DLD1 (cell line): ENCODE measurements around the gene SSR3.
"Not testable (repeated sequence)": the region's sequence is repeated elsewhere in the genome, so short reads cannot be mapped to it uniquely, and the experiment has no call there.

Experiments
- in situ Hi-C: cut with HindIII; loops from 2 replicates; pipeline ENCODE4 v1.10.0; 2017; ENCODE audit warnings: low sequenced_read_pairs

The SSR3 gene

DNA sequence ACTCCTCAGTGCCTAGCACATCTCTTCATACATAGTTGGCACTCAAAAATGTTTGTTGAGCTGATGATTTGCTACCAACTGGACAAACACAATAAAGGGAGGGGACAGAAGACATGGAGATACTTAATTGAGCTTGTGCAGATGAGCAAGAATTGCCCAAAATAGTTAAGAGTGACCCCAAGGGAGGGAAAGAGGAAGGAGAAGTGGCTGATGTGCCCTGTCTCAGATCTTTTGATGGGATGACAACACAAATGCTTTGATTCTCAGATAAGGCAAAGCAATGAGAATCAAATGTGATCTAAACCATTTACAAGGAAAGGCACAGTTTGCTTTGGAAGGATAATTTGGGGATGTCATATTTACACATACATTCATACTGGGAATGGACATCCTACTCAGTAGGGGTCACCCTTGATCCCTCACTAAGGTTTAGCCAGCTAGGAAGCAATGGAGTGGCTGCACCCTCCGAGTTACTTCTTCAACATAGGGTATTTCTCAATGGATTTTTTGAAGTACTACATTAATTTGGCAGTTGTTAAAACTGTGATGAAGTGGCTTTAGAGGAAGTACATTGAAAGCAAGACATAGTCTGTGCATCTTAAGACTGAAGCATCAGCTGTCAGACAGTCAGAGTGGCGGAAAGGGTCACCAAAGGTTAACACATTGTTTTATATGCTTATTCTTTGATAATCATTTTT is 21.9 kb upstream of the SSR3 start:
- in situ Hi-C loops = no loop called here

GRCh38 chr3:156576051-156576450 is 21.1 kb upstream of the SSR3 start:
- in situ Hi-C loops = no loop called here

GRCh38 chr3:156575641-156576040 is 20.7 kb upstream of the SSR3 start:
- in situ Hi-C loops = no loop called here

GRCh38 chr3:156569881-156570280 is 15.0 kb upstream of the SSR3 start:
- in situ Hi-C loops = not testable (repeated sequence)

DNA sequence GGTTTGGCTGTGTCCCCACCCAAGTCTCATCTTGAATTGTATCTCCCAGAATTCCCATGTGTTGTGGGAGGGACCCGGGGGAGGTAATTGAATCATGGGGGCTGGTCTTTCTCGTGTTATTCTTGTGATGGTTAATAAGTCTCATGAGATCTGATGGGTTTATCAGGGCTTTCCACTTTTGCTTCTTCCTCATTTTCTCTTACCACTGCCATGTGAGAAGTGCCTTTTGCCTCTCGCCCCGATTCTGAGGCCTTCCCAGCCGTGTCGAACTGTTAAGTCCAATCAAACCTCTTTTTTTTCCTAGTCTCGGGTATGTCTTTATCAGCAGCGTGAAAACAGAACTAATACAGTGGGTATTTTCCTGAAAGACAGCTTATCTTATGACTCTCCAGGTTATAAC is 14.1 kb upstream of the SSR3 start:
- in situ Hi-C loops = not testable (repeated sequence)

GRCh38 chr3:156563900-156564682 is 9.2 kb upstream of the SSR3 start:
- in situ Hi-C loops = no loop called here

- in situ Hi-C loops = not testable (repeated sequence)
These were observed 7.6 kb upstream of the SSR3 start for GRCh38 chr3:156562486-156562885.

DNA sequence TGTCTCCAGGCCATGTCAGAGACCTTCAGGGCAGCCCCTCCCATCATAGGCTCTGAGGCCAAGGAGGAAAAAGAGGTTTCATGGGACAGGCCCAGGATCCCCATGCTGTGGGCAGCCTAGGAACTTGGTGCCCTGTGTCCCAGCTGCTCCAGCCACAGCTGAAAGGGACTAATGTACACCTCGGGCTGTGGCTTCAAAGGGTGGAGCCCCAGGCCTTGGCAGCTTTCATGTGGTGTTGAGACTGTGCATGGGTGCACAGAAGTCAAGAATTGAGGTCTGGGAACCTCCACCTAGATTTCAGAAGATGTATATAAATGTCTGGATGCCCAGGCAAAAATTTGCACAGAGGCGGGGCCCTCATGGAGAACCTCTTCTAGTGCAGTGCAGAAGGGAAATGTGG is 6.6 kb upstream of the SSR3 start:
- in situ Hi-C loops = no loop called here

GRCh38 chr3:156559321-156559720 is 4.4 kb upstream of the SSR3 start:
- in situ Hi-C loops = no loop called here

DNA sequence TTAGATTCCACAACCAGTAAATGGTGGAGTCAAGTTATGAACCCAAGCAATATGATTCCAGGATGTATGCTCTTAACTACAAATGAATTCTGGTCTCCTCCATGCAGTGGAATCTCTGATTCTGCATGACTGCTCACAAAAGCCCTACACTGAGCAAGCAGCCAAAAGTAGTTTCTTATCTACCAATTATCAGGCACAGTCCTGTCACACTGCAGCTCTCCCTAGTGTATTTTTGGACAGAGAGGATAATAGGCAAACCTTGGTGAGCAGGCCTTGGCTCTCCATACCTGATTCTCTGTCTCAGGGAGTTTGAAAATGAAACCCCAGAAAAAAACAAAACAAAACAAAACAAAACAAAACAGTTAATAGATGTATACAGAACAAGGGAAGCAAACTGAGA is 3.5 kb upstream of the SSR3 start:
- in situ Hi-C loops = no loop called here

DNA sequence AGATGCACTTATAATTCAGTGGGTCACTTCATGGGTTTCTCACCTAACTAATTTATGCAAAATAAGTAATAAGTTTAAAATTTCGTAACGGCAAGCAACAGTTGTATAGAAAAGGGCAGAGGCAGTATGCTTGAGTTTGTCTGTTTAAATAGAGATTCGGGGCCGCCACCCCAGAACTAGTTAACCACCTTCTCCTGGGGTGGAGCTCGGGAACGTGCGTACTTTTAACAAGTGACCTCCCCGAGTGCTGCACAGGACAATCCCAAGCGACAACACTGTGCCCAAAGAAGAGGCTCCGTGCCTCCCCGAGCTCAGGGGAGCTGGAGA is 439 bp downstream of the SSR3 start:
- in situ Hi-C loops = no loop called here

- in situ Hi-C loops = no loop called here
These were observed 1.1 kb downstream of the SSR3 start for GRCh38 chr3:156553705-156554356.

- in situ Hi-C loops = no loop called here
These were observed 1.9 kb downstream of the SSR3 start for GRCh38 chr3:156552973-156553372.

DNA sequence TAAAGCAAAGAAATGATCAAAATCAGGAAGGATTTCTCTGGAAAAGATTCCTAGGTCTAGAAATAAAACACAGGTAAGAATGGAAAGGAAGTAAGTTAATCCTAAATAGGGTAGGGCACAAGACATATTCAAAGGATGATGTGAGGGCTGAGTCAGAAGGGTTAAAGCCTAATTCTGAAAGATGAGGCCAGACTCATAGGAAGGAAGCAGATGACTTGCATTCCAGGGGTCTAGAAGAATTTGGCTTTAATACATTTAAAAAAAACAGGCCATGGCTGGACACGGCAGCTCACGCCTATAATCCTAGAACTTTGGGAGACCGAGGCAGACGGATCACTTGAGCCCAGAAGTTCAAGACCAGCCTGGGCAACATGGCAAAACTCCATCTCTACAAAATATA is 3.2 kb downstream of the SSR3 start:
- in situ Hi-C loops = no loop called here

GRCh38 chr3:156551261-156551660 is 3.7 kb downstream of the SSR3 start:
- in situ Hi-C loops = no loop called here

GRCh38 chr3:156548902-156549301 is 6.0 kb downstream of the SSR3 start:
- in situ Hi-C loops = no loop called here

DNA sequence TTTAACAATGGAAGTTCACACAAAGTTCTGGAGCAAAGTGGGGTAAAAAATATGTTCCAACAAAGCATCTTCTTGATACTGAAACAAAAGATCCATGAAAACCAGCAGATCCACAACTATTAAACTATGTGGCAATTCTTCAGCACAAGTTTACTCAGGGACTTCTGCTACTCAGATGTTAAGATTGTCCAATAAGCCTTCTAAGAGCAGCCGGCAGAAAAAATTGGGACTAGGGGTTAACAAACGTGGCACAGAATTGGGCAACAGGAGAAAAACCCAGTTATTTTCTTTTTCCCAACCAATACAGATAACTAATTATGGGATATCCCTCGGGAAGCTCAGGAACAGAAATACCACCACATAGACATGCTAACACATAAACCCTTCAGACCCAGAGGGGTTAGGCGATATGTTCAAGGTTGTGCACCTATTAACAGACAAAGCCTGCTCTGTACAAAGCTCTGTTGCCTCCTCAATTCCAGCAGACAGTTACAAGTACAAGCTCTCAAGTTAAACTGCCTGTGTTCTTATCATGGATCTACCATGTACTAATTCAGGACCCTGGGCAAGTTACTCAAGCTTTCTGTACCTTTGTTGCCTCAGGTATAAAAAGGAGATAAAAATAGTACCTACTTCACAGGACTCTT is 6.8 kb downstream of the SSR3 start:
- in situ Hi-C loops = no loop called here

DNA sequence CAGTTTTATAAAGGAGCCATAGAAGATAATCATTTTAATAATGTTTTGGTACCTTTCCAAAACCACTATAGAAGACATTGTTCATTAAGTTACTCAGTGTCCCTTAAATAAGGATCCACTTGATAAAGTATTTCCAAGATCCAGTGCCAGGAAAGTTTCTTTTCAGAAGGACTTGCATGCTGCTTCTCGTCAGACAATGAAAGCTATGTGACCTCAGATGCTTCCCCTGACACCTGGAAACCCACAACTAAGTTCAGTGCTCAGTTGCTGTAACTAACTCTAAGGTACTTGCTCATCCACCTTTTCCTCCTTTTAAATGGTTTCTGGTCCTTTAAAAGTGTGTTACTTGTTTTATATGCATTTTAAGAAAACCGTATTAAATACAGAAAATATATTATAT is 7.3 kb downstream of the SSR3 start:
- in situ Hi-C loops = no loop called here

GRCh38 chr3:156543043-156543555 is 11.8 kb downstream of the SSR3 start:
- in situ Hi-C loops = no loop called here

DNA sequence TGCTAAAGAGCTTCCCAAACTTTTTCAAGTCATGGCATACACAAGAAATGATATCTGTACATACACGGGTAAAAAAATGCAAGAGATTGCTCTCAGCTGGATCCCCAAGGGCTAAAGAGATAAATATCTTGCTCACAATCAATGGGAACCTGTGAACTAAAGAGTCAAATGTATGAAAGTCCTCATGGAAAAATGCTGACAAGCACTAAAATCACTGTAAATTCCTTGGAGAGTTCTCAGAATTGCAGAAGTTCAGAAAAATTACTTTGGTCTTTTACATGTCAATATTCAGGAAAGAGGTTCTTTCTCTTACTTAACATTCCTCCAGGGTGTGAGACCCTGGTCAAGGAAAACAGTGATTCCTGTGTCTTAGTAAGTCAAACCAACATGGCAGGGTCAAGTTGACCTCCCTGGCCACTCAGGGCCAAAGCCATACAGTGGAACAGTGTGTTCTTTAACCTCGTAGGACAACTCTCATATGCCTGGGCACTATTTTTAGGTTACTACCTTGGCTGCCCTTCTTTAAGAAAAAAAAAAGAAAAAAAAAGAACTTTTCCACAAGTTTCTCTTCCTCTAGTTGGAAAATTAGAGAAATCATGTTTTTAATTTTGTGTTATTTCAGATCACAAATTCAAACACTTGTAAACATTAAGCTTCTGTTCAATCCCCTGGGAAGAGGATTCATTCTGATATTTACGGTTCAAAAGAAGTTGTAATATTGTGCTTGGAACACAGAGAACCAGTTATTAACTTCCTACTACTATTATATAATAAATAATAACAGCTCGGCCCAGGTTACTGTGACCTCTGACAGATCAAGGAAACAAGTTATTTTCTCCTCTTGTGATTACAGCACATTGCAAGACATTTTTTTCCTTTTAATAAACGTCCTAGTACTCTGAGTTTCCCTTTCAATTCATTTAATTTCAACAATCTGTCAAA is 12.5 kb downstream of the SSR3 start:
- in situ Hi-C loops = no loop called here
